Common myeloid progenitor, CD34-positive (primary cell): ENCODE data around the gene TRAIP.

Experiments used
- CTCF ChIA-PET: fragments of 350-600 bp; sonication (Branson Sonifier 250); formaldehyde crosslinking; loops from one replicate; lab custom pipeline; 2021; ENCODE audit warnings: antibody characterized with exemption; lab: Charles Lee
- POLR2A ChIA-PET: fragments of 350-600 bp; sonication (Branson Sonifier 250); formaldehyde crosslinking; loops from one replicate; lab custom pipeline; 2021; ENCODE audit warnings: antibody characterized with exemption; lab: Charles Lee
- DNase-seq, 3 donors: peaks; one replicate each; pipeline versions ENCODE4 v3.0.0 to v3.0.0-alpha.2; 2013
- H3K27ac ChIP-seq, 2 experiments: 1 replicate in 1 of 2; 2 replicates in 1 of 2; pipeline ENCODE4 v1.7.0; 2013; ENCODE audit warnings: inconsistent platforms in 2 of 2, low read length in 2 of 2, mild to moderate bottlenecking in 2 of 2, low read depth in 1 of 2, moderate library complexity in 1 of 2; ENCODE audit not compliant: severe bottlenecking in 2 of 2, insufficient read depth in 1 of 2, poor library complexity in 1 of 2
- H3K27me3 ChIP-seq, 5 experiments: replicated peaks in 2 of 5; 1 replicate in 3 of 5; 2 replicates in 2 of 5; pipeline versions ENCODE4 v1.6.1 to v1.7.0; 2013; ENCODE audit warnings: low read length in 4 of 5, mild to moderate bottlenecking in 2 of 5, moderate library complexity in 2 of 5, inconsistent platforms in 1 of 5; ENCODE audit not compliant: insufficient read depth in 5 of 5, control insufficient read depth in 4 of 5
- H3K36me3 ChIP-seq, 4 experiments: 1 replicate in 2 of 4; 2 replicates in 2 of 4; pipeline versions ENCODE4 v1.6.1 to v1.7.0; 2013; ENCODE audit warnings: low read length in 3 of 4, control low read depth in 1 of 4, mild to moderate bottlenecking in 1 of 4; ENCODE audit not compliant: control insufficient read depth in 4 of 4, insufficient read depth in 4 of 4
- H3K4me1 ChIP-seq, 4 experiments: 1 replicate in 3 of 4; 2 replicates in 1 of 4; pipeline versions ENCODE4 v1.6.1 to v1.7.1; 2013; ENCODE audit warnings: low read length in 3 of 4, mild to moderate bottlenecking in 3 of 4, control low read depth in 1 of 4, inconsistent platforms in 1 of 4, moderate library complexity in 1 of 4; ENCODE audit not compliant: control insufficient read depth in 4 of 4, insufficient read depth in 4 of 4; ENCODE audit errors: control extremely low read depth in 1 of 4
- H3K4me3 ChIP-seq, 7 experiments: 1 replicate in 4 of 7; 2 replicates in 3 of 7; pipeline versions ENCODE4 v1.5.1 to v1.7.0; 2013; ENCODE audit warnings: mild to moderate bottlenecking in 7 of 7, low read length in 6 of 7, moderate library complexity in 6 of 7, inconsistent platforms in 2 of 7, low read depth in 2 of 7, control low read depth in 1 of 7; ENCODE audit not compliant: insufficient read depth in 4 of 7, control insufficient read depth in 1 of 7; ENCODE audit errors: extremely low read depth in 1 of 7
- H3K9me3 ChIP-seq, 5 experiments: 1 replicate in 4 of 5; 2 replicates in 1 of 5; pipeline versions ENCODE4 v1.6.1 to v1.7.1; 2013; ENCODE audit warnings: low read length in 4 of 5, mild to moderate bottlenecking in 2 of 5, inconsistent platforms in 1 of 5, low read depth in 1 of 5, moderate library complexity in 1 of 5; ENCODE audit not compliant: control insufficient read depth in 4 of 5, insufficient read depth in 2 of 5; ENCODE audit errors: control extremely low read depth in 1 of 5
- WGBS: methylation state at CpG from one replicate; pipeline ENCODE4 v1.1.5; 2013; ENCODE audit not compliant: insufficient coverage; 5-methylcytosine and 5-hydroxymethylcytosine counted together

The TRAIP gene

DNA sequence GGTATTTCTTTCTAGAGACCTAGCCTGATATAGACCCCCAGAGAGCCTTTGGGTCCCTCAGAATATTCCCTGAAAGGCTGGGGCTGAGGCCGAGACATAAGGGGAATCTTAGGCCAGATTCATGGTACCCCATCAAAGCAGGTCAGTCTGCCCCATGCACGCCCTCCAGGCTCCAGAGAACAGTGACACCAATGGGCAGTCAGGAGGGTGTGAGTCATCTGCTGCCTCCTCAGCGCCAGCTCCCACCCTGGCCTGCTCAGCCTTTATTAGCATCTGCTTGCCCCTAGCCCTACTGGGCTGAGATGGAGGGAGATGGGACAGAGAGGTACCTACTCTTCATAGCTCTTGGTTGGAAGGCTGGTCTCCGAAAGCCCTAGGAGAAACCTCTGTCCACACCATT is 27.6 kb upstream of the TRAIP start:
- Histone ChIP-seq H3K4me1 (peaks cover 0 to 6% (median 0%) of the 10 kb centered on the region in 4 experiments), H3K9me3 (no peaks in the 10 kb centered on the region), H3K27ac (no peak overlapping the region), H3K4me3 (no peak overlapping the region), H3K27me3 (no peaks in the 10 kb centered on the region), H3K36me3 (no peaks in the 10 kb centered on the region)
- 100% methylated on average over 2 of the region's 4 CpGs for WGBS
- CTCF ChIA-PET, result interaction anchor here (1.6 to 5.2 kb wide), 3 partner anchors 12 to 43 kb away, joined by 5 to 26 read pairs (median 7); no protein-coding TSS in a partner anchor
- DNase-seq, result no peak
- POLR2A ChIA-PET, result no interaction called here

DNA sequence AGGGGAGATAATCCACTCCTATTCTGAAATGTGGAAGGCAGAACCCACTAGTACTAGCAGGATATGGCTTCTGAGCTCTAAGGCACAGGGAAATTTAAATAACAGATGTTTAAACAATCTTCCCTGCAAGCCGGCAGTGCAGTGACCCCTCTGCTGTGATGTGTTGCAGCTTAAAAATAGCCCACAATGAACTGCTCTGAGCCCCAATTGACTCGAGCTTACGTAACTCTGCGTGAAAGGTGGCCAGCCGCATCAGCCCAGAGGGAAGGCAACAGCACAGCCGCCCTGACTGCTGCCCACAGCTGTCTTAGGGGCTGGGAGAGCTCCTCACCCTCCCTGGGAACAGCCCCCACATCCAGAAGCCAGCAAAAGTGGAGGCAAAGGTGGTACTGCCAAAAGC is 25.8 kb upstream of the TRAIP start:
- POLR2A ChIA-PET, result no interaction called here
- Histone ChIP-seq H3K27me3 (no peaks in the 10 kb centered on the region), H3K36me3 (no peaks in the 10 kb centered on the region), H3K9me3 (no peaks in the 10 kb centered on the region), H3K4me1 (peaks cover 0 to 6% (median 0%) of the 10 kb centered on the region in 4 experiments), H3K27ac (no peak overlapping the region), H3K4me3 (no peak overlapping the region)
- WGBS, result 74% methylated on average over 6 of the region's 6 CpGs
- CTCF ChIA-PET, result interaction anchor here (1.0 to 5.2 kb wide), 7 partner anchors 10 to 134 kb away, joined by 3 to 26 read pairs (median 8); partner anchors contain the start of gene INKA1
- no peak for DNase-seq

- POLR2A ChIA-PET, result no interaction called here
These were observed 24.4 kb upstream of the TRAIP start for GRCh38 chr3:49880581-49881315.

DNA sequence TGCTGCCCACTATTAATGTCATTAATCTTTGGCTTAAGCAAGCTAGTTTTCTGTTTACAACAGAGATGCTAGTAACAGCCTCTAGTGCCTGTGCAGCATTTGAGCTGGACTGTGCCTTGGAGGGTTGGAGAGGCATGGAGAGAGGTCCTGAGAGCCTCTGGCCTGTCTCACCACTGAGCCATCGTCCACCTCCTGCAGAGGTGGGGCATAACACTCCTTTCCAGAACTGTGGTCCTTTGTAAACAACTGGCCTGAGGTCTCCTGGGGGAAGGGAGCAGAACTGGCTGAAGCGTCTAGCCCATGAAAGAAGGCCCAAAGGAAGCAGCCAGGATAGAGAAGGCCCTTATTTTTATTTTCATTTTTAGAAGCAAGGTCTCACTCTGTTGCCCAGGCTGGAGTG is 23.4 kb upstream of the TRAIP start:
- POLR2A ChIA-PET, result no interaction called here
- CTCF ChIA-PET, result interaction anchor here (0.6 to 1.7 kb wide), 2 partner anchors 10 to 20 kb away, joined by 3 to 6 read pairs; no protein-coding TSS in a partner anchor
- WGBS, result 100% methylated on average over 2 of the region's 2 CpGs

More at GRCh38 chr3:49880581-49881315, 24.4 kb upstream of the TRAIP start:
- CTCF ChIA-PET, result interaction anchor here (0.9 to 5.2 kb wide), 7 partner anchors 9 to 79 kb away, joined by 3 to 26 read pairs (median 8); partner anchors contain the start of gene INKA1
- Histone ChIP-seq H3K27me3 (no peaks in the 10 kb centered on the region), H3K4me3 (no peak overlapping the region), H3K27ac (no peak overlapping the region), H3K36me3 (no peaks in the 10 kb centered on the region), H3K9me3 (no peaks in the 10 kb centered on the region), H3K4me1 (peaks cover 0 to 6% (median 0%) of the 10 kb centered on the region in 4 experiments)
- peak in 1 of 3 donors; percentile 9 for DNase-seq
- 73% methylated on average over 3 of the region's 6 CpGs for WGBS

GRCh38 chr3:49878686-49879085 is 22.3 kb upstream of the TRAIP start:
- no peak overlapping the region for H3K4me3 ChIP-seq
- H3K27me3 ChIP-seq, result peaks cover 0 to 5% (median 0%) of the 10 kb centered on the region in 5 experiments
- no peaks in the 10 kb centered on the region for H3K9me3 ChIP-seq
- H3K4me1 ChIP-seq, result peaks cover 0 to 6% (median 0%) of the 10 kb centered on the region in 4 experiments
- ChIA-PET POLR2A (no interaction called here), CTCF (interaction anchor here (0.6 to 3.1 kb wide), 6 partner anchors 12 to 138 kb away, joined by 3 to 13 read pairs (median 4); no protein-coding TSS in a partner anchor)
- no peaks in the 10 kb centered on the region for H3K36me3 ChIP-seq
- H3K27ac ChIP-seq, result no peak overlapping the region
- DNase-seq, result no peak

More for the DNA sequence above, 23.4 kb upstream of the TRAIP start:
- Histone ChIP-seq H3K27me3 (no peaks in the 10 kb centered on the region), H3K27ac (no peak overlapping the region), H3K36me3 (no peaks in the 10 kb centered on the region), H3K4me1 (peaks cover 0 to 6% (median 0%) of the 10 kb centered on the region in 4 experiments), H3K9me3 (no peaks in the 10 kb centered on the region), H3K4me3 (no peak overlapping the region)
- no peak for DNase-seq

- Histone ChIP-seq H3K27ac (no peak overlapping the region), H3K27me3 (peaks cover 0 to 5% (median 0%) of the 10 kb centered on the region in 5 experiments), H3K4me3 (no peak overlapping the region), H3K36me3 (no peaks in the 10 kb centered on the region), H3K9me3 (no peaks in the 10 kb centered on the region), H3K4me1 (peaks cover 0 to 9% (median 6%) of the 10 kb centered on the region in 4 experiments)
- POLR2A ChIA-PET, result no interaction called here
- DNase-seq, result no peak
- CTCF ChIA-PET, result interaction anchor here (1.2 to 3.1 kb wide), 4 partner anchors 11 to 39 kb away, joined by 3 to 13 read pairs (median 4); no protein-coding TSS in a partner anchor
- WGBS, result no CpG with 5 or more reads among the region's 2 CpGs
These were observed 21.4 kb upstream of the TRAIP start for GRCh38 chr3:49877716-49878115.

GRCh38 chr3:49876567-49876966 is 20.2 kb upstream of the TRAIP start:
- Histone ChIP-seq H3K4me3 (no peak overlapping the region), H3K27ac (no peak overlapping the region), H3K27me3 (peaks cover 0 to 5% (median under 1%) of the 10 kb centered on the region in 5 experiments), H3K36me3 (no peaks in the 10 kb centered on the region), H3K9me3 (no peaks in the 10 kb centered on the region), H3K4me1 (peaks cover 0 to 10% (median 5%) of the 10 kb centered on the region in 4 experiments)
- ChIA-PET POLR2A (no interaction called here), CTCF (interaction anchor here (0.7 to 3.1 kb wide), 4 partner anchors 10 to 35 kb away, joined by 3 to 13 read pairs (median 3); no protein-coding TSS in a partner anchor)
- 100% methylated on average over 3 of the region's 5 CpGs for WGBS
- no peak for DNase-seq
